NCI-H748 treated with DMSO at 0.1 percent for 48 hours (cell line): ENCODE data around the gene STXBP6.

Experiments
- DNase-seq: peaks from one replicate; lab custom pipeline; 2025; lab: John Stamatoyannopoulos, UW

The STXBP6 gene

GRCh38 chr14:25015761-25016160 is 34.2 kb downstream of the STXBP6 start:
- no peak for DNase-seq

- no peak for DNase-seq
Observed at GRCh38 chr14:25014440-25014839, 35.5 kb downstream of the STXBP6 start.

- no peak for DNase-seq
Observed at GRCh38 chr14:25011095-25011494, 38.9 kb downstream of the STXBP6 start.

GRCh38 chr14:25010471-25010870 is 39.5 kb downstream of the STXBP6 start:
- no peak for DNase-seq

- DNase-seq = no peak
Observed at GRCh38 chr14:25009891-25010290, 40.1 kb downstream of the STXBP6 start.

- DNase-seq = no peak
Observed at GRCh38 chr14:25007832-25008231, 42.1 kb downstream of the STXBP6 start.

- DNase-seq = no peak
Observed at GRCh38 chr14:25006961-25007795, 42.8 kb downstream of the STXBP6 start.

GRCh38 chr14:25006031-25006430 is 43.9 kb downstream of the STXBP6 start:
- no peak for DNase-seq

GRCh38 chr14:25004389-25004809 is 45.5 kb downstream of the STXBP6 start:
- no peak for DNase-seq

GRCh38 chr14:25003537-25003936 is 46.4 kb downstream of the STXBP6 start:
- no peak for DNase-seq

GRCh38 chr14:25001601-25002000 is 48.3 kb downstream of the STXBP6 start:
- no peak for DNase-seq

GRCh38 chr14:25001156-25001555 is 48.8 kb downstream of the STXBP6 start:
- DNase-seq = no peak

- no peak for DNase-seq
Observed at GRCh38 chr14:24999157-24999556, 50.8 kb downstream of the STXBP6 start.

GRCh38 chr14:24996930-24997725 is 52.8 kb downstream of the STXBP6 start:
- DNase-seq = no peak

GRCh38 chr14:24995016-24995415 is 54.9 kb downstream of the STXBP6 start:
- no peak for DNase-seq

GRCh38 chr14:24993631-24994030 is 56.3 kb downstream of the STXBP6 start:
- no peak for DNase-seq

GRCh38 chr14:24992624-24993360 is 57.2 kb downstream of the STXBP6 start:
- DNase-seq = no peak

GRCh38 chr14:24991821-24992220 is 58.1 kb downstream of the STXBP6 start:
- no peak for DNase-seq

- no peak for DNase-seq
Observed at GRCh38 chr14:24991288-24991687, 58.7 kb downstream of the STXBP6 start.

GRCh38 chr14:24990773-24991172 is 59.2 kb downstream of the STXBP6 start:
- no peak for DNase-seq

GRCh38 chr14:24990050-24990449 is 59.9 kb downstream of the STXBP6 start:
- DNase-seq = no peak

GRCh38 chr14:24988760-24989159 is 61.2 kb downstream of the STXBP6 start:
- DNase-seq = no peak
